GM12878 (cell line): Measurements from ENCODE around the gene S100B. TPM values are rescaled to one million over a fixed set of nuclear protein-coding genes. Genes with fewer than 3 reads are reported as not detected.

Experiments
- BMI1 ChIP-seq: fragments of 450-650 bp; IDR thresholded peaks from 2 replicates; pipeline ENCODE4 v1.6.1; 2016; ENCODE audit warnings: mild to moderate bottlenecking, moderate library complexity, borderline replicate concordance
- E2F8 ChIP-seq: fragments of 450-650 bp; IDR thresholded peaks from 2 replicates; pipeline ENCODE4 v1.6.1; 2018; ENCODE audit warnings: mild to moderate bottlenecking, low read depth, moderate library complexity; ENCODE audit not compliant: partially characterized antibody
- HSF1 ChIP-seq: fragments of 150-350 bp; IDR thresholded peaks from 2 replicates; pipeline ENCODE4 v1.6.1; 2014; ENCODE audit warnings: mild to moderate bottlenecking, low read depth, low read length
- IRF4 ChIP-seq: IDR thresholded peaks from 2 replicates; pipeline ENCODE4 v1.6.1; 2011; ENCODE audit warnings: low read depth, low read length
- NFYA ChIP-seq: IDR thresholded peaks from 2 replicates; pipeline ENCODE4 v1.6.1; 2011; ENCODE audit warnings: low read depth, mild to moderate bottlenecking, low read length, improper control_type of control experiment, borderline replicate concordance
- SIN3A ChIP-seq: IDR thresholded peaks from 2 replicates; pipeline ENCODE4 v1.6.1; 2012; ENCODE audit warnings: low read depth, low read length, improper control_type of control experiment
- TBL1XR1 ChIP-seq: IDR thresholded peaks from 2 replicates; pipeline ENCODE4 v1.6.1; 2012; ENCODE audit warnings: low read depth, low read length, improper control_type of control experiment
- ZBTB40 ChIP-seq: fragments of 450-650 bp; IDR thresholded peaks from 2 replicates; pipeline ENCODE4 v1.6.1; 2016; ENCODE audit warnings: mild to moderate bottlenecking, moderate library complexity, borderline replicate concordance
- ZNF687 ChIP-seq: fragments of 450-650 bp; IDR thresholded peaks from 2 replicates; pipeline ENCODE4 v1.6.1; 2017; ENCODE audit warnings: mild to moderate bottlenecking, moderate library complexity
- polyA plus RNA-seq, 11 experiments: library from polyadenylated mRNA; depleted of rRNA in 4 of 11; unstranded in 6 of 11; stranded (reverse) in 5 of 11; fragments of >200 nt; fragmentation: Nextera tagmentation in 4 of 11; fragmentation: Illumina TruSeq in 1 of 11; extraction: Ambion mirVana in 4 of 11; extraction: Trizol in 1 of 11; gene quantifications; 1 replicate in 1 of 11; 2 replicates in 10 of 11; pipeline versions ENCODE4 v1.2.1 to v1.2.3, GENCODE V29; 2011 to 2016; ENCODE audit warnings: inconsistent platforms in 2 of 11, missing spikeins in 2 of 11, low read depth in 1 of 11
- total RNA-seq, 4 experiments: library from RNA; depleted of rRNA in 3 of 4; stranded (reverse); fragments of >200 nt in 3 of 4; fragmentation: Illumina TruSeq in 1 of 4; extraction: Trizol in 1 of 4; gene quantifications; 2 replicates each; pipeline versions ENCODE4 v1.2.1 to v1.2.3, GENCODE V29; 2013 to 2021

S100B gene
- total and polyA plus RNA-seq, 10 of the 15 experiments (the other 5 are each of a cell fraction or from before 2014, with no cell fraction given) = 0.11 to 0.22 TPM; not detected in 8

- TF ChIP-seq ZBTB40 (no peak), IRF4 (no peak), E2F8 (no peak), HSF1 (no peak), BMI1 (no peak), ZNF687 (no peak), TBL1XR1 (no peak), NFYA (no peak), SIN3A (no peak)
Observed at GRCh38 chr21:46619846-46620245, 15.0 kb upstream of the S100B start (continued).
